Breast epithelium (tissue), 3 donors: Measurements from ENCODE around the gene VPS13C.

Experiments
- CTCF ChIP-seq, 3 donors: fragments of 450-650 bp; IDR thresholded peaks; one replicate each; pipeline ENCODE4 v1.5.1; 2016 to 2017; ENCODE audit warnings: antibody characterized with exemption in 3 of 3, mild to moderate bottlenecking in 3 of 3, moderate library complexity in 3 of 3
- POLR2A ChIP-seq: fragments of 450-650 bp; IDR thresholded peaks from one replicate; pipeline ENCODE4 v1.6.1; 2016; ENCODE audit warnings: antibody characterized with exemption, mild to moderate bottlenecking, moderate library complexity
- POLR2AphosphoS5 ChIP-seq, 3 donors: sonication (generic); formaldehyde crosslinking; IDR thresholded peaks; one replicate each; pipeline ENCODE4 v1.6.1; 2017; ENCODE audit warnings: antibody characterized with exemption in 3 of 3

DNA sequence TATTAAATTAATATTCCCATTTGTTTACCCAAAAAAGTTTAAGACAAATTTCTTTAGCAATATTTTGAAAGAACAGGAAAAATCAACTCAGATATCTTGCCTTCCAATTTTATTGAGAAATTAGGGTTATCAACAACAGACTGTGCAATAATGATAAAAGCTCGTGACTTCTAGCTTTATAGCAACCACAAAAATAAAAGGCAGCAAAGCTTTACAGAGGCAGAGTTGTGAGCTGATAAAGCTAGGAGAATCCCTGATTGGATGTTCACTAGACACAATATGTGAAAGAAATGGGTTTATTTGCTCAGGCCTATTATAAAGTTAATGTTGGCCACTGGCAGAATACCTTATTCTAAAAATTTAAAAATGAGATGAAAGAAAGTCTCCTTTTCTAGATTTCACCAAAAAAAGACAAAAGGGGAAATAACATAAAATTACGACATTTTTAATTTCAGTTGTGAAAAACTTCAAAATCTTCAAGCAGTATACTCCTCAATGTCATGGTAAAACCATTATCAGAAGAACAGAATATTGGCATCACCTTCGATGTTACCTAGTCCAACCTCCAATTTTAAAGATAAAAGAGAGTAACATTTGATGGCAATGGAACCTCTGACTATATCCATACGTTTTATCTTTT, 2.8 kb downstream of the VPS13C start:
- TF ChIP-seq CTCF (IDR thresholded peaks at IDR 0.05) (no peak), POLR2A (no peak), POLR2AphosphoS5 (IDR thresholded peaks at IDR 0.05) (no peak)
